HL-60 (cell line): ENCODE data around the gene RIN3.
"Not testable (repeated sequence)": the region's sequence is repeated elsewhere in the genome, so short reads cannot be mapped to it uniquely, and the experiment has no call there.

Source experiments
- DNase-seq, 2 experiments: peaks; one replicate each; pipeline ENCODE4 v3.0.0-alpha.2; 2010 to 2020; ENCODE audit warnings: low read depth in 1 of 2, low spot score in 1 of 2
- H3K27ac ChIP-seq: fragments of 250-450 bp; sonication (Bioruptor Pico); replicated peaks from 2 replicates; pipeline ENCODE4 v1.5.1; 2020; ENCODE audit warnings: mild to moderate bottlenecking, moderate library complexity
- H3K27me3 ChIP-seq: fragments of 250-450 bp; sonication (Bioruptor Pico); 2 replicates; pipeline ENCODE4 v1.5.1; 2021; ENCODE audit warnings: mild to moderate bottlenecking, moderate library complexity; ENCODE audit not compliant: insufficient read depth, poor library complexity, severe bottlenecking
- H3K4me3 ChIP-seq: replicated peaks from 2 replicates; pipeline ENCODE4 v1.5.1; 2011; ENCODE audit warnings: mild to moderate bottlenecking, control low read depth, low read length; ENCODE audit not compliant: insufficient read depth
- CTCF ChIP-seq: IDR thresholded peaks from one replicate; pipeline ENCODE4 v1.5.1; 2011; ENCODE audit warnings: low read length, control low read depth, inconsistent platforms; ENCODE audit not compliant: insufficient read depth
- GABPA ChIP-seq: IDR thresholded peaks from 2 replicates; pipeline ENCODE4 v1.6.1; 2012; ENCODE audit warnings: low read depth
- POLR2AphosphoS5 ChIP-seq: IDR thresholded peaks from 2 replicates; pipeline ENCODE4 v1.6.1; 2012; ENCODE audit warnings: low read depth
- REST ChIP-seq: IDR thresholded peaks from 2 replicates; pipeline ENCODE4 v1.6.1; 2012; ENCODE audit warnings: low read depth; ENCODE audit not compliant: insufficient replicate concordance
- SPI1 ChIP-seq: IDR thresholded peaks from 2 replicates; pipeline ENCODE4 v1.6.1; 2012; ENCODE audit warnings: low read depth, mild to moderate bottlenecking, borderline replicate concordance

Gene RIN3

GRCh38 chr14:92532490-92533163 is 19.0 kb downstream of the RIN3 start:
- Histone ChIP-seq H3K27me3 (no peaks in the 10 kb centered on the region), H3K27ac (no peak overlapping the region), H3K4me3 (no peak overlapping the region)
- TF ChIP-seq CTCF, result no peak
- no peak for TF ChIP-seq SPI1
- no peak for TF ChIP-seq POLR2AphosphoS5
- no peak for TF ChIP-seq REST
- no peak for TF ChIP-seq GABPA
- no peak for DNase-seq

- Histone ChIP-seq H3K27me3 (no peaks in the 10 kb centered on the region), H3K27ac (no peak overlapping the region), H3K4me3 (no peak overlapping the region)
- TF ChIP-seq GABPA (no peak), SPI1 (no peak), REST (no peak), POLR2AphosphoS5 (no peak), CTCF (no peak)
- DNase-seq, result no peak
Measured at GRCh38 chr14:92534932-92535643, 21.5 kb downstream of the RIN3 start.

GRCh38 chr14:92536231-92536630 is 22.6 kb downstream of the RIN3 start:
- not testable (repeated sequence) for H3K4me3 ChIP-seq, DNase-seq

GRCh38 chr14:92538412-92538985 is 24.9 kb downstream of the RIN3 start:
- Histone ChIP-seq H3K4me3 (no peak overlapping the region), H3K27ac (no peak overlapping the region), H3K27me3 (no peaks in the 10 kb centered on the region)
- no peak for TF ChIP-seq SPI1
- no peak for TF ChIP-seq POLR2AphosphoS5
- TF ChIP-seq GABPA, result no peak
- TF ChIP-seq CTCF, result no peak
- TF ChIP-seq REST, result no peak
- DNase-seq, result no peak

More at GRCh38 chr14:92536231-92536630, 22.6 kb downstream of the RIN3 start:
- not testable (repeated sequence) for H3K27ac ChIP-seq, H3K27me3 ChIP-seq
